IPS-18a (cell line): ENCODE results near the gene MMRN2.
"Not testable (repeated sequence)": the region's sequence is repeated elsewhere in the genome, so short reads cannot be mapped to it uniquely, and the experiment has no call there.

Source experiments
- H3K27ac ChIP-seq: one replicate; pipeline ENCODE4 v1.5.1; 2013; ENCODE audit warnings: low read length
- H3K27me3 ChIP-seq: one replicate; pipeline ENCODE4 v1.6.1; 2013; ENCODE audit warnings: mild to moderate bottlenecking, low read length; ENCODE audit not compliant: control insufficient read depth, insufficient read depth
- H3K36me3 ChIP-seq: one replicate; pipeline ENCODE4 v1.6.1; 2013; ENCODE audit warnings: low read depth, low read length; ENCODE audit not compliant: control insufficient read depth
- H3K4me1 ChIP-seq: one replicate; pipeline ENCODE4 v1.6.1; 2013; ENCODE audit warnings: low read depth, low read length; ENCODE audit not compliant: control insufficient read depth
- H3K4me3 ChIP-seq: one replicate; pipeline ENCODE4 v1.5.1; 2013; ENCODE audit warnings: low read length
- H3K9ac ChIP-seq: one replicate; pipeline ENCODE4 v1.6.1; 2013; ENCODE audit warnings: mild to moderate bottlenecking, low read length, moderate library complexity
- H3K9me3 ChIP-seq: one replicate; pipeline ENCODE4 v1.6.1; 2013; ENCODE audit warnings: low read depth, low read length; ENCODE audit not compliant: control insufficient read depth

Gene MMRN2

GRCh38 chr10:86952697-86953096 is 4.7 kb downstream of the MMRN2 start:
- H3K27ac ChIP-seq, H3K9me3 ChIP-seq, H3K9ac ChIP-seq, H3K4me3 ChIP-seq, H3K36me3 ChIP-seq, H3K27me3 ChIP-seq: not testable (repeated sequence)
- peaks cover 33% of the 10 kb centered on the region for H3K4me1 ChIP-seq

- Histone ChIP-seq H3K36me3 (no peaks in the 10 kb centered on the region), H3K9ac (no peak overlapping the region), H3K4me3 (no peak overlapping the region), H3K9me3 (no peaks in the 10 kb centered on the region), H3K27me3 (no peaks in the 10 kb centered on the region), H3K27ac (no peak overlapping the region), H3K4me1 (peaks cover 30% of the 10 kb centered on the region)
Observed at GRCh38 chr10:86952106-86952505, 5.3 kb downstream of the MMRN2 start.

- no peaks in the 10 kb centered on the region for H3K36me3 ChIP-seq
- H3K4me3 ChIP-seq, result no peak overlapping the region
- H3K27ac ChIP-seq, result no peak overlapping the region
- no peaks in the 10 kb centered on the region for H3K27me3 ChIP-seq
- no peak overlapping the region for H3K9ac ChIP-seq
- H3K9me3 ChIP-seq, result no peaks in the 10 kb centered on the region
- H3K4me1 ChIP-seq, result peaks cover 25% of the 10 kb centered on the region
Observed at GRCh38 chr10:86951184-86951761, 6.1 kb downstream of the MMRN2 start.

- H3K27ac ChIP-seq, result no peak overlapping the region
- H3K36me3 ChIP-seq, result no peaks in the 10 kb centered on the region
- H3K4me3 ChIP-seq, result no peak overlapping the region
- H3K4me1 ChIP-seq, result peaks cover 21% of the 10 kb centered on the region
- no peaks in the 10 kb centered on the region for H3K27me3 ChIP-seq
- no peak overlapping the region for H3K9ac ChIP-seq
- no peaks in the 10 kb centered on the region for H3K9me3 ChIP-seq
Observed at GRCh38 chr10:86950349-86950748, 7.1 kb downstream of the MMRN2 start.

- H3K4me1 ChIP-seq, H3K27me3 ChIP-seq, H3K36me3 ChIP-seq, H3K27ac ChIP-seq, H3K9ac ChIP-seq, H3K4me3 ChIP-seq, H3K9me3 ChIP-seq: not testable (repeated sequence)
Observed at GRCh38 chr10:86947806-86948205, 9.6 kb downstream of the MMRN2 start.

- H3K27me3 ChIP-seq, result no peaks in the 10 kb centered on the region
- H3K27ac ChIP-seq, result no peak overlapping the region
- H3K9me3 ChIP-seq, result no peaks in the 10 kb centered on the region
- no peak overlapping the region for H3K4me3 ChIP-seq
- no peak overlapping the region for H3K9ac ChIP-seq
- H3K36me3 ChIP-seq, result no peaks in the 10 kb centered on the region
- H3K4me1 ChIP-seq, result peaks cover 4% of the 10 kb centered on the region
Observed at GRCh38 chr10:86946213-86947155, 10.9 kb downstream of the MMRN2 start.

GRCh38 chr10:86945361-86946212 is 11.8 kb downstream of the MMRN2 start:
- Histone ChIP-seq H3K27ac (no peak overlapping the region), H3K27me3 (no peaks in the 10 kb centered on the region), H3K9me3 (no peaks in the 10 kb centered on the region), H3K9ac (no peak overlapping the region), H3K4me3 (no peak overlapping the region), H3K36me3 (no peaks in the 10 kb centered on the region), H3K4me1 (peaks cover 4% of the 10 kb centered on the region)

- H3K27ac ChIP-seq, result no peak overlapping the region
- no peak overlapping the region for H3K9ac ChIP-seq
- H3K36me3 ChIP-seq, result no peaks in the 10 kb centered on the region
- no peaks in the 10 kb centered on the region for H3K27me3 ChIP-seq
- H3K9me3 ChIP-seq, result no peaks in the 10 kb centered on the region
- peaks cover 4% of the 10 kb centered on the region for H3K4me1 ChIP-seq
- no peak overlapping the region for H3K4me3 ChIP-seq
Observed at GRCh38 chr10:86944907-86945306, 12.5 kb downstream of the MMRN2 start.

- Histone ChIP-seq H3K36me3 (no peaks in the 10 kb centered on the region), H3K27ac (no peak overlapping the region), H3K9me3 (no peaks in the 10 kb centered on the region), H3K9ac (no peak overlapping the region), H3K4me1 (peaks cover 4% of the 10 kb centered on the region), H3K4me3 (no peak overlapping the region), H3K27me3 (no peaks in the 10 kb centered on the region)
Observed at GRCh38 chr10:86944471-86944870, 12.9 kb downstream of the MMRN2 start.

- Histone ChIP-seq H3K9ac (no peak overlapping the region), H3K27me3 (no peaks in the 10 kb centered on the region), H3K36me3 (no peaks in the 10 kb centered on the region), H3K4me1 (peaks cover 4% of the 10 kb centered on the region), H3K9me3 (no peaks in the 10 kb centered on the region), H3K27ac (no peak overlapping the region), H3K4me3 (no peak overlapping the region)
Observed at GRCh38 chr10:86944031-86944419, 13.4 kb downstream of the MMRN2 start.

GRCh38 chr10:86943316-86944030 is 13.9 kb downstream of the MMRN2 start:
- H3K4me1 ChIP-seq, result peaks cover 4% of the 10 kb centered on the region
- no peak overlapping the region for H3K27ac ChIP-seq
- H3K4me3 ChIP-seq, result no peak overlapping the region
- no peaks in the 10 kb centered on the region for H3K27me3 ChIP-seq
- no peaks in the 10 kb centered on the region for H3K9me3 ChIP-seq
- no peak overlapping the region for H3K9ac ChIP-seq
- no peaks in the 10 kb centered on the region for H3K36me3 ChIP-seq
